Ascending aorta (tissue), 2 donors: ENCODE data around the gene CATSPER3. TPM values are rescaled to one million over a fixed set of nuclear protein-coding genes. Genes with fewer than 3 reads are reported as not detected.

Experiments used
- DNase-seq, 2 donors: peaks; one replicate each; pipeline ENCODE4 v3.0.0-alpha.2; 2019; ENCODE audit warnings: low spot score in 2 of 2
- H3K27ac ChIP-seq, 2 donors: fragments of 200-600 bp; sonication (generic); one replicate each; pipeline ENCODE4 v1.5.1; 2016 to 2017; ENCODE audit warnings: mild to moderate bottlenecking in 1 of 2
- H3K27me3 ChIP-seq: fragments of 200-600 bp; sonication (generic); one replicate; pipeline ENCODE4 v1.5.1; 2017
- H3K36me3 ChIP-seq, 2 donors: fragments of 200-600 bp; sonication (generic); one replicate each; pipeline ENCODE4 v1.5.1; 2016
- H3K4me1 ChIP-seq, 2 donors: fragments of 200-600 bp; sonication (generic); one replicate each; pipeline ENCODE4 v1.5.1; 2016 to 2017; ENCODE audit warnings: mild to moderate bottlenecking in 1 of 2
- H3K4me3 ChIP-seq, 2 donors: fragments of 200-600 bp; sonication (generic); one replicate each; pipeline ENCODE4 v1.5.1; 2016 to 2017; ENCODE audit warnings: mild to moderate bottlenecking in 1 of 2
- H3K9me3 ChIP-seq, 2 donors: fragments of 200-600 bp; sonication (generic); one replicate each; pipeline ENCODE4 v1.5.1; 2016
- CTCF ChIP-seq, 3 experiments: fragments of 200-600 bp in 2 of 3; fragments of 450-650 bp in 1 of 3; sonication (generic) in 2 of 3; IDR thresholded peaks; one replicate each; pipeline ENCODE4 v1.5.1; 2016 to 2019; ENCODE audit warnings: antibody characterized with exemption in 3 of 3, mild to moderate bottlenecking in 1 of 3, moderate library complexity in 1 of 3
- intact Hi-C: fragments of 100-400 bp; cut with DNase I; formaldehyde crosslinking; loops from one replicate; pipeline ENCODE4 v1.15.1; 2023
- total RNA-seq: library from RNA; depleted of rRNA; stranded (reverse); fragments of >200 nt; gene quantifications from one replicate; pipeline ENCODE4 v1.1.0, GENCODE V29; 2016

Gene CATSPER3
- total RNA-seq, 1 donor from 2014 or later = not detected

GRCh38 chr5:135050244-135050767 lies 82.6 kb downstream of the CATSPER3 start:
- Histone ChIP-seq H3K36me3 (no peaks in the 10 kb centered on the region), H3K4me3 (no peak overlapping the region), H3K9me3 (no peaks in the 10 kb centered on the region), H3K4me1 (no peaks in the 10 kb centered on the region), H3K27ac (no peak overlapping the region), H3K27me3 (no peaks in the 10 kb centered on the region)
- intact Hi-C loops = no loop called here
- TF ChIP-seq CTCF (IDR thresholded peaks at IDR 0.05) = no peak
- no peak for DNase-seq

DNA sequence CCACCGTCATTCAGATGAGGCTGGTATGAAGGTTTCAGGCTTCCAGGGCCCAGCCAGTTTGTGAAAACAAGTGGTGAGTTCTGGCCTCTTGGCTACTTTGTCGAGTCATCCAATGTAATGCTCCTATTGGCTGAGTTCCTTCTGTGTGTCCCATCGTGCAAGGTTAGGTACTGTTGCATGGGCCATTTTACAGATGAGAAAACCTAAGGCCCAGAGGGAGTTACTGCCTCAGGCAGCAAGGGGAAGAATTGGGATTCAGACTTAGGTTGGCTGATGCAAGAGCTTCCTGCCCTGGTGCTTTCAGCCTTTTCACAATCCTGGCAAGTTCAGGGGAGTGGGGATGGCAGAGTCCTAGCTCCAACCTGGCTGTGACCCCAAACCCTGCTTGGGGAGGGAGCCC lies 83.7 kb downstream of the CATSPER3 start:
- intact Hi-C loops = no loop called here
- peaks cover 3 to 6% of the 10 kb centered on the region in 2 donors for H3K4me1 ChIP-seq
- no peak overlapping the region for H3K27ac ChIP-seq
- H3K27me3 ChIP-seq = no peaks in the 10 kb centered on the region
- DNase-seq = no peak
- H3K36me3 ChIP-seq = no peaks in the 10 kb centered on the region
- H3K4me3 ChIP-seq = no peak overlapping the region
- H3K9me3 ChIP-seq = no peaks in the 10 kb centered on the region
- TF ChIP-seq CTCF (IDR thresholded peaks at IDR 0.05) = no peak

DNA sequence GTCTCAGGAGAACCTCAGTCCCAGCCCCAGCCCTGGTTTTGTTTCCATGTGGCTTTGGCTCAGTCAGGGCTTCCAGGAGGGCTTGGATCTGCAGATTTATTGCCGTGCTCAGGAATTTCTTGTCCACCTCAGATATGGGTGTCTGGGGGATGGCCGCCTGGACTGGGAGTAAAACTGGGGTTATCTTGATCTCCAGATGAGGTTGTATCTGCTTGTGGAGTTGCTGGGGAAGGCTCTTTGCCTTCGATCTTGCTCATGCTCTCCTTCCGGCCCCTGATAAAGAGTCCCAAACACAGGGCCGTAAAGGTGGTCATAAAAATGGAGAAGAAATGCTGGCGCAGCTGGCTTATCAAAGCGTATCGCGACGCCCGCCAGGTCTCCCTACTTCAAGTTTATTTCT lies 84.2 kb downstream of the CATSPER3 start:
- intact Hi-C loops = no loop called here
- no peaks in the 10 kb centered on the region for H3K9me3 ChIP-seq
- no peaks in the 10 kb centered on the region for H3K36me3 ChIP-seq
- no peak overlapping the region for H3K4me3 ChIP-seq
- peaks cover 3 to 6% of the 10 kb centered on the region in 2 donors for H3K4me1 ChIP-seq
- no peak for DNase-seq
- no peak overlapping the region for H3K27ac ChIP-seq
- H3K27me3 ChIP-seq = no peaks in the 10 kb centered on the region
- TF ChIP-seq CTCF (IDR thresholded peaks at IDR 0.05) = no peak

DNA sequence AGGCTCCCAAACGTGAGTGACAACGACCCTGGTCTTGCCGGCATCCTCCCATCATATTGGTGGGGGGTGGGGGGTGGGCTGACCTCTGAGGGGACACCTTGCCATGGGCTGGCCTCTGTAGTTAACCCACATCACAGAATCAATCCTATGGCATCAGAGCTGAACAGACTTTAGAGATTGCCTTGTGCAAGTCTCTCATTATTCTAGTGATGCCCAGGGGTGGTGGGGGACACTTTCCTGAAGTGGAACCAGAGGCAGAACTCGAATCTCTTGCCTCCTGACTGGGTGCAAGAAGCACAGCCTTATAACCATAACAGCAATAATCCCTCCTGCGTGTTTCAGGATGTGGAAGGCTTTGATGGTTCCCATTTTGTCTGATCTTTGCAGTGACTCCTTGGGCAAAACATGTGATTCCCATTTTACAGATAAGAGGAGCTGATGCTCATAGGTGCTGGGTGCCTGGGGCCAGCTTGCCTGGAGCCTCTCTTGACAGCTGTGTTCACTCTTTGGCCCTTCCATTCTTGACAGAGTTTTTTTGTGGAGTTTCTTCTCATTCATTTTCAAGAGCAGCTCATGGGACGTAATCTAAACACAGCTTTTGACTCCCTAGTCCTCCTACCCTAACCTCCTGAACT lies 84.9 kb downstream of the CATSPER3 start:
- Histone ChIP-seq H3K27me3 (no peaks in the 10 kb centered on the region), H3K9me3 (no peaks in the 10 kb centered on the region), H3K4me1 (peaks cover 3 to 6% of the 10 kb centered on the region in 2 donors), H3K4me3 (no peak overlapping the region), H3K36me3 (no peaks in the 10 kb centered on the region), H3K27ac (no peak overlapping the region)
- intact Hi-C loops = no loop called here
- TF ChIP-seq CTCF (IDR thresholded peaks at IDR 0.05) = no peak
- no peak for DNase-seq

- TF ChIP-seq CTCF (IDR thresholded peaks at IDR 0.05) = no peak
- no peak for DNase-seq
- no peaks in the 10 kb centered on the region for H3K36me3 ChIP-seq
- intact Hi-C loops = no loop called here
- peaks cover 3 to 6% of the 10 kb centered on the region in 2 donors for H3K4me1 ChIP-seq
- no peaks in the 10 kb centered on the region for H3K27me3 ChIP-seq
- no peak overlapping the region for H3K27ac ChIP-seq
- H3K9me3 ChIP-seq = no peaks in the 10 kb centered on the region
- H3K4me3 ChIP-seq = no peak overlapping the region
Observed at GRCh38 chr5:135053278-135053677, 85.6 kb downstream of the CATSPER3 start.
